ENCODE results near the gene TGFB1I1.

TGFB1I1 gene

DNA sequence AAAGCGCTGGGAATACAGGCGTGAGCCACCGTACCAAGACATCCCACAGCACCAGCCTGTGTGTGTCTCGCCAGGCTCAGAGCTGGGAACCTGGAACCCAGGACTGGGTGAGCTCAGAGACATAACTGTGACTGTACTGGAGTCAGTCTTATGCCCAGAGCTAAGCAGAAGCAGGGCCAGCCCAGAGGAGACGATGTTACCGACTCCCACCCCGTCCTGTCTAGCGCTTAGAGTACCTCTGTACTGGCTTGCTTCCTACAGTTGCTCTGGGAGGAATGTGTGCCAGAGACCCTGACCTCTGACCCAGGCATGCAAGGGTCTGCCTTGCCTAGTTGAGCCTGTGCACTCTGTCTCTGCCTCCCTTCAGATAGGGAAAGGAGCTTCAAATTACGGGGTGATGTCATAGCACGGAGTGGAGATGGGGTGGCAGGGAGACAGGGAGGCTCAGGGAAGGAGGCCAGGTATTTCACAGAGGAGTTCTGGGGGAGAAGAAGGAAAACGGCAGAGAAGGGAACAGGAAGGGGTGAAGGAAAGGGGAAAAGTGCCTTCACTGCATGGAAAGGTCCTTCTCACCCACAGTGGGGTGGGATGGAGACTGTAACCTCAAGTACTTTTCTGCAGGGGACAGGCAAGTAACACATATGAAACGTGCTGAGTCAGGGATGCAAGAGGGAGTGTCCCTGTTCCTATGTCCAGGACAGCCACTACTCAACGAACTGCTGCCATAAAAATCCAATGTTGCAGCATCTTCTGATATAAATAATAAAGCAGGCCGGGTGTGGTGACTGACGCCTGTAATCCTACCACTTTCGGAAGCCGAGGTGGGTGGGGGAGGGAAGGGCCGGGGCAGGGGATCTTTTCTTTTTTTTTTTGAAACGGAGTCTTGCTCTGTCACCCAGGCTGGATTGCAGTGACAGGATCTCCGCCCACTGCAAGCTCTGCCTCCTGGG is 18.4 kb upstream of the TGFB1I1 start:
- DNase-seq, result no peak

DNA sequence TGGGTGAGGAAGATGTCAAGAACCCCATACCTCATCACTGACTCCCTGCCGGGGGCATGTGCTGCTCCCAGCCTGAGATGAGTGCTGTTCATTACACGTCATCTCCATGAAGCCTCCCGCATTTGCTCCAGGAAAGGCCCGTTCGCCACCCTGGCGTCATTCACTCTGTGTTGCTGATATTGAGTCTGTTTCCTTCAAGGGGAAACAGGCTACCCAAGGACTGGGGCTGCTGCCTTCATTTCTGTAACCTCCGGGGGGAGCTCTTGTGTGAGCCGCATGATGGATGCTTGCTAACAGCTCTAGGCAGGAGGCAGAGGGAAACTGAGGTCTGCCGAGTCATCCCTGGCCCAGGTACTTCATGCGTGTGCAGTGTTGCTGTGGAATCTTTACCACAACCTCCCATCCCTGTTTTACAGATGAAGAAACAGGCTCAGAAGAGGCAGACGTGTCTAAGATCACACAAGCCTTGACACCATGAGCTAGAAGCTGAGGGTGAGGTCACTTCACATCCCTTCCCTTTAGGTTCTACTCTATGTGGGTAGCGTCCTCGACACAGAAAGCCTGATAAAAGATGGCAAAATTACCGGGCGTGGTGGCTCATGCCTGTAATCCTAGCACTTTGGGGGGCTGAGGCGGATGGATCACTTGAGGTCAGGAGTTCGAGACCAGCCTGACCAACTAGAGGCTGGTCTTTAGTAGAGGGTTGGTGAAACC is 16.2 kb upstream of the TGFB1I1 start:
- no peak for DNase-seq

DNA sequence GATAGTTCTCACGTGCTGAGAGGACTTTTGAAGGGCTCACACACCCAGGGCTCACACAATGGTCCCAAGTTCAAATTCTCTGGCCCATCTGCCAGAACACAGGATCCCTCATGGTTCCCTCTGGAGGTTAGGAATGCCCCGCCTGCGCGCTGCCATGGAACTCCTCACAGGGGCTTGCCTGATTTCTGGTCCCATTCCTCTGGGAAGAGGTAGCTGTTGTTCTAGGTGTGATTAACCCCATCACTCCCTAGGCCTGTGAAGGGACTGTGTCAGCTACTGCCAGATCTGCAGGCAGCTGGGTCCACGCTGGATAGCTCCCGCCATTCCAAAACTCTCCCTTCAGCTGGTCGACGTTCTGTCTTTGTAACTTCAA is 15.0 kb upstream of the TGFB1I1 start:
- DNase-seq, result no peak

DNA sequence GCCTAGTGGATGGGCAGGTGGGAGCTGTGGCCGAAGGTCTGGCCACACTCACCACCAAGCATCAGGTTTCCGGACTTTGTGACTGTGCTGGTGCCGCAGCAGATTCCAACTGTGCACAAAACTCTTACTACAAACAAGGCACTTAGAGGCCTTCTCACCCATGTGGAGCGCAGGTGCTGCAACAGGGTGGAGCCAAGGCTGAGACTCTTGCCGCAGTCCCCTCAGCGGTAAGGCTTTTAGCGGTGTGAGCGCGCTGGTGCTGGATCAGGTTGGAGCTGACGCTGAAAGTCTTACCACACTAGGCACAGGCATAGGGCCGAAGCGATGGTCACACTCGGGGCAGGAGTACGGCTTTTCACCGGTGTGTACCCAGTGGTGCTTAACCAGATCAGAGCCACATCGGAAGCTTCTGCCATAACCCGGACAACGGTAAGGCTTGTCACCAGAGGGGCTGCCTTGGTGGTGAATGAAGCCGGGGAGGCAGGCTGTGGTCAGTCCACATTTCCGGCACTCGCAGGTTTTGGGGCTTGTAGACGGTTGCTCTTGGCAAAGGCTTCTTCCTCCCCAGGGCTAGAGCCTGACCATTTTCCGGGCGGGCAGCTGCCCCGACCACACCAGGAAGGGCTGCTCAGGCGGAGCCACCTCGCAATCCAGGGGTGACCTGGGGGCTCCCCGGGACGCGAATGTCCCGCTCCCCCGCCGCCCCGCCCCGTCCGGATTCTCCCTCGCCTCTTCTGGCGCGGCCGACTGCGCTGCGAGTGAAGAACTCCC is 13.7 kb upstream of the TGFB1I1 start:
- peak; percentile 85 for DNase-seq

DNA sequence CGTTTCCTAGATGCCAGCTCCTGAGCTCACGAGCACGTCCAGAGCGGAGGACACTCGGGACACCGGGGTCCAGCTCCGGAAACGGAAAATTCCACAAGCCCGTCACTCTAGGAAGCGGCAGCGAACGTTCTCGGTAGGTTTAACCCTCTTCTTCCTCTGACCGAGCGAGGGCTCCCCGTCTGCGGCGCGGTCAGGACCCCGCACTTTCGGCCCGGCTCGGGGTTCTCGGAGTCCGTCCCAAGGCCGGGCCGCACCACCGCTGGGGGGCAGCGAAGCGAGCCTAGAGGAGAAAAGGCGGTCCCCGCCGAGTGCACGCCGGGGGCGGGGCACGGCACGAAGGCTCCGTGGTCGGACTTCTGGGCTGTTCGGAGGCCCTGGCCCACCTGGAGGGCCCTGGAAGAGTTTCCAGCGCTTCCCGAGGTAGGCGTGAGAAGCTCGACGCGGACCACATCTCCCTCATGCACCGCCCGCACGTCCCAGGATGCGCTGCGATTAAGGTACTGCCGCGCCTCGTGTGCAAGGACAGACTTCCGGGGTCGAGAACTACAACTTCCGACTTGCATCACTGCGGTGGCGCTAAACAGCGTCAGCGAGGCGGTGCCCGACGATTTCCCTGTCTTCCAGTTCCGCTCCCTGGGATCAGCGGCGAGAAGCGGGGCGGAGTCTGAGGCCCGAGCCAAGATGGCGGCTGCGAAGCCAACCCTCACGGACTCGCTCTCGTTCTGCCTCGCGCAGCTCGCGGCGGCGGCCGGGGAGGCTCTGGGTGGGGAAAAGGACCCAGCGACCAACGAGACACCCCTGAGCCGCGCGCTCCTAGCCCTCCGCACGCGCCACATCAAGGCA is 12.9 kb upstream of the TGFB1I1 start, which contains the start of gene ARMC5:
ARMC5 (plus strand) TSS at position 658 of the 843 bp plus-strand sequence; CDS start at position 682, 24 bp downstream.
- DNase-seq, result peak; percentile 96

DNA sequence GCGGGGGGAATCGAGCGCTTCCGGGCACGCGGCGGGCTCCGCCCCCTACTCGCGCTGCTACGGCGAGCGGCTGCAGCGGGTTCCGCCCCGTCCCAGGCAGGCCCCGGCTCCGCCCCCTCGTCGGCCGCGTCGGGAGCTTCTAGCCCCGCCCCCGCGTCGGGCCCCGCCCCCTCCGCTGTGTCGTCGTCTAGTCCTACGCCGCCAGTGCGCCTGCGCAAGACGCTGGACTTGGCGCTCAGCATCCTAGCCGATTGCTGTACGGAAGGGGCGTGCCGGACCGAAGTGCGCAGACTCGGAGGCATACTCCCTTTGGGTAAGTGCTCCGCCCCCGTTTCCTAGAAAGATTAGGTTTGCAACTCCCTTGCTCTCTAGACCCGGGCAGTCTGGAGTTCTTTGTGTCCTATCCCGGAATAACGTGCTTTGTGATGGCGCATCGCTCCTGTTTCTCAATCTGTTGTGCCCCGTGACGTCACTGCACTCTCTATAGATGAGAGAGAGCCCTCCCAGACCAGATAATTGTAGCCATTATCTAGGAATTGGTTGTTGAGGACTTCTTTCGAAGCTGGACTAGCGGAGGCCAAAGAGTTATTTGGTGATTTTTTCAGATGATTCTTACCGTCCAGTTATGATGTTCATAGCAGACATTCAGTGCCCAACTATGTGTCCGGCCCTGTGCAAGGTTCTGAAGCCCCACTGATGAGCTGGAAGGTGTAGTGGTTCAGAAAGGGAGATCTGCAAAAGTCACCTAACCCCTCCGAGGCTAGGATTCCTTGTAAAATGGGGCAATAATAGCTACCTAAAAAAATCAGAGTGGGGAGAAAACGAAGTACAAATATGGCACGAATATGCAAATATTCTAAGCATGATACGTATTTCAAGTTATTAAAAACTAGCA is 12.0 kb upstream of the TGFB1I1 start:
- DNase-seq, result peak; percentile 100

DNA sequence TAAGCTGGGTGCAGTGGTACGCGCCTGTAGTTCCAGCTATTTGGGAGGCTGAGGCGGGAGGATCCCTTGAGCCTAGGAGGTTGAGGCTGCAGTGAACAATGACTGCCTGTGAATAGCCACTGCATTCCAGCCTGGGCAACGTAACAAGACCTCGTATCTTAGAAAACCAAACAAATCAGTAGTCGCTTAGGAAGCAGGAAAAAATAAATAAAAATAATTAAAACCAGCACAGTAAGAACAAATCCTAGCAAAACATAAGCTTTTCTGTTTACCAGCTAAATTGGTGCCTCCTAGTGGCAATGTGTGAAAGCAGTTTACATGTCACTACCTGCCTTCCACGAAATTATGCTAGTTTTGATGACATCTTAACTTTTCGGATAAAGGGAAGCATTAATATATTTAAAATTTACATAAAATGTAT is 11.4 kb upstream of the TGFB1I1 start:
- DNase-seq, result no peak

DNA sequence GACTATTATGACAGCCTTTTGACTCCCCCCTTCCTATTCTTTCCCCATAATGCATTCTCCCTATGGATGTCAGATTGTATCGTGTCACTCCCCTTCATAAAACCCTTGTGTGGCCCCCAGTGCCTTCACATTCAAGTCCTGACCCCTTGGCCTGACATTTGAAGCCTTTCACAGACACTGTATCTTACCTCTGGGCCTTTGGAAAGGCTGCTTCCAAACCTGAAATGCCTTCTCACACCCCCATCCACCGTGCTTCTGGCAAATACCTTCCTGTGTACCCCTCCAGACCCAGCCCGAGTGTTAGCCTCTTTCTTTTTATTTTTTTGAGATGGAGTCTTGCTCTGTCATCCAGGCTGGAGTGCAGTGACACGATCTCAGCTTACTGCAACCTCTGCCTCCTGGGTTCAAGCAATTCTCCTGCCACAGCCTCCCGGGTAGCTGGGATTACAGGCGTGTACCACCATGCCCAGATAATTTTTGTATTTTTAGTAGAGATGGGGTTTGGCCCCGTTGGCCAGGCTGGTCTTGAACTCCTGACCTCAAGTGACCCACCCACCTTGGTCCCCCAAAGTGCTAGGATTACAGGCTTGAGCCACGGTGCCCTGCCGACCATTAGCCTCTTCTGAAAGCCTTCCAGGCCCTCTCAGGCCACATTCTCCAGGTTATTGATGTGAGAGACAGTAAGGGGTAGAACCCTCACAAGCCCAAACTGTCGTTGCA is 10.6 kb upstream of the TGFB1I1 start:
- DNase-seq, result no peak

DNA sequence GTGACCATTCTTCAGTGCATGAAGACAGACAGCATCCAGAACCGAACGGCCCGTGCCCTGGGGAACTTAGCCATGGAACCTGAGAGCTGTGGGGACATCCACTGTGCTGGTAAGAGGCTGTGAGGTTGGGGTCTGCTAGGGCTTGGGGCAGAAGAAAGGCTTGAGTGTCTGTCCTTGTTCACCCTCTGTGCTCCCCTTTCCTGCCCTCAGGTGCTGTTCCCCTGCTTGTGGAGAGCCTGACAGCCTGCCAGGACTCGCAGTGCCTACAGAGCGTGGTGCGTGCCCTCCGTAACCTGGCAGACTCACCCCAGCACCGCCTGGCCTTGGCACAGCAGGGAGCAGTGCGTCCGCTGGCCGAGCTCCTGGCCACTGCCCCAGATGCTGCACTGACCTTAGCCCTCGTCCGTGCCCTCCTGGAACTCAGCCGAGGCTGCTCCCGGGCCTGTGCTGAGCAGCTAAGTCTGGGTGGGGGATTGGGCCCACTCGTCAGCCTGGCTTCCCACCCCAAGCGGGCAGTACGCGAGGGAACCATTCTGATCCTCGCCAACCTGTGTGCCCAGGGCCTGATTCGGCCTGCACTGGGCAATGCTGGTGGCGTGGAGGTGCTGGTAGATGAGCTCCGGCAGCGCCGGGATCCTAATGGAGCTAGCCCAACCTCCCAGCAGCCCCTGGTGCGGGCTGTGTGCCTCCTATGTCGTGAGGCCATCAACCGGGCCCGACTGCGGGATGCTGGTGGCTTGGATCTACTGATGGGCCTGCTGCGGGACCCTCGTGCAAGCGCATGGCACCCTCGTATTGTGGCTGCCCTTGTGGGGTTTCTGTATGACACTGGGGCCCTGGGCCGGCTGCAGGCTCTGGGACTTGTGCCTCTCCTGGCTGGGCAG is 9.8 kb upstream of the TGFB1I1 start:
- no peak for DNase-seq

DNA sequence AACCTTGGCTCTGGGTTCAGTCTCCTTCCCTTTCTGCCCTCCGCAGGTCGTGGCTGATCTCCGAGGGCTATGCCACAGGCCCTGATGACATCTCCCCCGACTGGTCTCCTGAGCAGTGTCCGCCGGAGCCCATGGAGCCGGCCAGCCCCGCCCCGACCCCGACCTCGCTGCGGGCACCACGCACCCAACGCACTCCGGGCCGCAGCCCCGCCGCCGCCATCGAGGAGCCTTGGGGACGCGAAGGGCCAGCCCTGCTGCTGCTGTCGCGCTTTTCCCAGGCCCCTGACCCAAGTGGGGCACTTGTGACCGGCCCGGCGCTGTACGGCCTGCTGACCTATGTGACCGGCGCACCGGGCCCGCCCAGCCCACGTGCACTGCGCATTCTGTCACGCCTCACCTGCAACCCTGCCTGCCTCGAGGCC is 7.6 kb upstream of the TGFB1I1 start:
- no peak for DNase-seq

DNA sequence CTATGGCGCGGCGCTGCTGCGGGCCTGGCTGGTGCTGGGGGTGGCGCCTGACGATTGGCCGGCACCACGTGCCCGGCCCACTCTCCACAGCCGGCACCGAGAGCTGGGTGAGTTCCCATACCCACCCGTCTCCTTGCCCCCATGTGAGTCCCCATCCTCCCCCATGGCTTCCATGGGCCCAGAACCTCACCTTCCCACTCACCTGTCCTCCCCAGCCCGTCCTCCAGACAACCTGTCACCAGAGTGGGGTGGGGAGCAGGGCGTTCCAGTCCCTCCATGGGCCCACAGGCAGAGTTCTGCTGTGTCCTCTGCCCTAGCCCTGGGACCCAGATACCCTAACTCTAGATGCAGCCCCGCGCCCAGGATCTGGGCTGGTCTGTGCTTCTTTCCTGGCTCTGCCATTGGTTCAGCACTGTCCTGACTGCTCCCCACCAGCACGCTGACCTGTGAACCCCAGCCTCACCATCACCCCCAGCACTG is 7.1 kb upstream of the TGFB1I1 start:
- DNase-seq, result no peak

DNA sequence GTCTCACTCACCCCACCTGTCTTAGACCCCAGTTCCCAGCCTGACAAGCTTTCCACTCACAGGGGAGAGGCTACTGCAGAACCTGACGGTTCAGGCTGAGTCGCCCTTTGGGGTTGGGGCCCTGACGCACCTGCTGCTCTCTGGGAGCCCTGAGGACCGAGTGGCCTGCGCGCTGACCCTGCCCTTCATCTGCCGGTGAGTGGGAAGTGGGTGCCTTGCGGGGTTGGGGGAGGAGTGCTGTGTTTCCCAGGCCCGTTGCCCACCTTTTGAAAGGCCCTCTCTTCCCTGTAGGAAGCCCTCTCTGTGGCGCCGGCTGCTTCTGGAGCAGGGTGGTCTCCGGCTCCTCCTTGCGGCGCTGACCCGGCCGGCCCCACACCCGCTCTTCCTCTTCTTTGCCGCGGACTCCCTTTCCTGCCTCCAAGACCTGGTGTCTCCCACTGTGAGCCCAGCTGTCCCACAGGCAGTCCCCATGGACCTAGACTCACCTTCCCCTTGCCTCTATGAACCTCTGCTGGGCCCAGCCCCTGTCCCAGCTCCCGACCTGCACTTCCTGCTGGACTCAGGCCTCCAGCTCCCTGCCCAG is 6.1 kb upstream of the TGFB1I1 start:
- no peak for DNase-seq

DNA sequence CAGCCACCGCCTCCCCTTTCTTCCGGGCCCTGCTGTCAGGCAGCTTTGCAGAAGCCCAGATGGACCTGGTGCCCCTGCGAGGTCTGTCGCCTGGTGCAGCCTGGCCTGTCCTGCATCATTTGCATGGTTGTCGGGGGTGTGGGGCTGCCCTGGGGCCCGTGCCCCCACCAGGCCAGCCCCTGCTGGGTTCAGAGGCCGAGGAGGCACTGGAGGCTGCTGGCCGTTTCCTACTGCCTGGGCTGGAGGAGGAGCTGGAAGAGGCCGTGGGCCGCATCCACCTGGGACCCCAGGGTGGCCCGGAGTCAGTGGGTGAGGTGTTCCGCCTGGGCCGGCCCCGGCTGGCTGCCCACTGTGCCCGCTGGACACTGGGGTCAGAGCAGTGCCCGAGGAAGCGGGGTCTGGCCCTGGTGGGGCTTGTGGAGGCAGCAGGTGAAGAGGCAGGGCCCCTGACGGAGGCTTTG is 5.5 kb upstream of the TGFB1I1 start:
- no peak for DNase-seq

DNA sequence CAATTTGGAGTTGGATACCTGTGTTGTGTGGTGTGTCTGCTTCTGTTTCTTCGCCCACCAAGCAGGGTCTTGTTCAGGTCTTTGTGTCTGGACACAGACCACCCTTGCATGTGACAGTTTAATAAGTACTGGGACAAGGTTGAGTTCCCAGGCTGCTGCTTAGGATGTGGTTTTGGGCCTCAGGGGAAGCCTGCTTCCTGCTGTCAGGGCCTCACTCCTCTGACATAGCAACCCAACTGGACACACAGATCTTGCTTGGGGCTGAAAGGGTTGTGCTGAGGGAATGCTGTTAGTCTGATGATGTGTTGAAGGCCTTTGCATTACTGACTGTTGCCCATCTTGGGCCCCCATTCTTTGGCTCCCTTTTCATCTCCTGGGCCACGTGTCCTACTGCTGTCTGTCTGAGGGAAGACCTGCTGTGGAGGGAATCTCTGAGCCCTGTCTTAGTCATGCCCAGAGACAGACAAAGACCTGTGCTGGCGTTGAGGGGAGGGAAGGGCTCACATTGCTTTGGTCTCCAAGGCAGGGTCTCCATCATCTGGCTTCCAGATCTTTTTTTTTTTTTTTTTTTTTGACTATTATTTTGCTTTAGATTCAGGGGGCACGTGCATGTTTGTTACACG is 4.7 kb upstream of the TGFB1I1 start:
- no peak for DNase-seq

DNA sequence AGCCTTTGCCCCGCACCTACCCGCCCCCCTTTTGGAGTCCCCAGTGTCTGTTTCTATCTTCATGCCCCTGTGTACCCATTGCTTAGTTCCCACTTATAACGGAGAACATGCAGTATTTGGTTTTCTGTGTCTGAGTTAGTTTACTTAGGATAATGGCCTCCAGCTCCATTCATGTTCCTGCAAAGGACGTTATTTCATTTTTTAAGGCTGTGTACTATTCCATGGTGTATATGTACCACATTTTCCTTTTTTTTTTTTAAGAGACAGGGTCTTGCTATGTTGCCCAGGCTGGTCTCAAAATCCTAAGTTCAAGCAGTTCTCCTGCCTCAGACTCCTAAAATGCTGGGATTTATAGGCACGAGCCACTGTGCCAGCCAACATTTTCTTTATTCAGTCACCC is 4.1 kb upstream of the TGFB1I1 start:
- DNase-seq, result no peak

DNA sequence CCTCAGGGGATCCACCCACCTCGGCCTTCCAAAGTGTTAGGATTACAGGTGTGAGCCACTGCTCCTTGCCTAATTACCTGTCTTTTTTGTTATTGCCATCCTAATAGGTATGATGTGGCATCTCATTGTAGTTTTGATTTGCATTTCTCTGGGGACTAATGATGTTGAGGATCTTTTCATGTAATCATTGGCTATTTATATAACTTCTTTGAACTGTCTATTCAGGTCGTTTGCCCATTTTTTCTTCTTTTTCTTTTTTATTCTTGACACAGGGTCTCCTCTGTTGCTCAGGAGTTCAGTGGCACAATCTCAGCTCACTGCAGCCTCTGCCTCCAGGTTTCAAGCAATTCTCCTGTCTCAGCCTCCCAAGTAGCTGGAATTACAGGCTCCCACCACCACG is 1.3 kb upstream of the TGFB1I1 start:
- DNase-seq, result no peak

DNA sequence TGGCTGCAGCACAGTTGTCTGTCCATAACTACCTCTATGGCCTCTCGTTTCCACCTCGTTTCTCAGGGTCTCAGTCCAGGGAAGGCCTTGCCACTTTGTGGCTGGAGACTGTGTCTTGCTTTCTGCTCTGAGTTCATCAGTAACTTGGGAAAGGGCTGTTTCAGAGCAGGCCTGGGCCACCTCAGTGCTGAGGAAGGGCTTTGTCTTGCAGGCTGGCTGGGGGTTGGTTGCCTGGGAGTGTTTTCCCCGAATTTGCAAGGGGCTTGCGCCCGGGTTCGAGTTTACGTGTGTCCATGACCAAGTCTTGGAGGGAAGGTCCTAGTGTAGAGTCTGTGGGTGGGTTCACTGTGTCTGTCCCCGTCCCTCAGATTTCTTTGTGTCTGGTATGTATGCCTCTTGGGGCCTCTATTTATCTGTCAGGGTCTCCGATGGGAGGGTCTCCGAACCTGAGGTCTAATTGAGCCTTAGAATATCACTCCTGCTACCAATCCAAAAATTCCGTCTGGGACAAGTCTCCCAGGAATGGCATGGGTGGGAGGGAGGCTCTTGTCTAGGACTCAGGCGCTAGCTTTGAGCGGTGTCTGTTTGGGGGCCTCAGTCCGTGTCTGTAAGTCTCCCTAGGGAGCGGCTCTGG is 594 bp upstream of the TGFB1I1 start:
- DNase-seq, result no peak

DNA sequence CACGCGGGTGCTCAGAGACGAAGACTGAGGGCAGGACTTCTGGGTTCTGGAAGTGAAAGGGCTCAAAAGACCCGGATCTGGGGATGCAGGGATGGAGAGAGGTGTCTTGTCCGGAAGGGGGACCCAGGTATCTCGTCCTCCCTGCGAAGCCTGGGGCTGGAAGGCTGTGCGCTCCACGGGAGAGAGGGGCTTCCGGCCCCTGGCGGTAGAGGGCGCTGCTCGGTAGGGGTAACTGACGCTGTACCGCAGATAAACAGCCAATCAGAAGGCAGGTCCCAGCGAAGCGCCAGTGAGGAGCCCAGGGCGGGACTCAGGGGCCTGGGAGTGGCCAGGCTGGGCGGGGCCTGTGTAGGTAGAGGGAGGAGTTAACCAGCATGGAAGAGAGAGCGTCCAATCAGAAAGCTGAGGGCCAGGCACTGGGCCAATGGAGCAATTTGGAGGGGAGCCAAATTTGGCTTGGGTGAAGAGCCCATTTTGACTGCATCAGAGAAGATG is 804 bp downstream of the TGFB1I1 start:
- DNase-seq, result no peak
